H1 (cell line): ENCODE data around the gene HS6ST1. TPM values are rescaled to one million over a fixed set of nuclear protein-coding genes. Genes with fewer than 3 reads are reported as not detected.
A peak's percentile ranks its signal among the peaks of the same experiment; 100 is the strongest.

Experiments used
- CBX8 ChIP-seq: fragments of 300-800, 300-1000 bp; sonication (generic); IDR thresholded peaks from 2 replicates; pipeline ENCODE4 v1.7.1; 2016; ENCODE audit warnings: low read depth, low read length, borderline replicate concordance
- CEBPB ChIP-seq: IDR thresholded peaks from 2 replicates; pipeline ENCODE4 v1.6.1; 2012; ENCODE audit warnings: low read depth, low read length
- EZH2 ChIP-seq: fragments of 200-600 bp; sonication (generic); IDR thresholded peaks from 2 replicates; pipeline ENCODE4 v1.7.1; 2012; ENCODE audit warnings: low read depth, mild to moderate bottlenecking, moderate library complexity, low read length, inconsistent platforms; ENCODE audit not compliant: severe bottlenecking
- GABPA ChIP-seq: IDR thresholded peaks from 2 replicates; pipeline ENCODE4 v1.6.1; 2011; ENCODE audit warnings: mild to moderate bottlenecking, low read length, moderate library complexity, borderline replicate concordance; ENCODE audit not compliant: insufficient read depth
- HDAC6 ChIP-seq: IDR thresholded peaks from one replicate; pipeline ENCODE4 v1.7.1; 2012; ENCODE audit warnings: low read depth, mild to moderate bottlenecking, inconsistent platforms, low read length, moderate library complexity
- JUN ChIP-seq: IDR thresholded peaks from 2 replicates; pipeline ENCODE4 v1.6.1; 2011; ENCODE audit warnings: low read depth, mild to moderate bottlenecking, improper control_type of control experiment, low read length
- JUND ChIP-seq: IDR thresholded peaks from 2 replicates; pipeline ENCODE4 v1.6.1; 2011; ENCODE audit warnings: mild to moderate bottlenecking, improper control_type of control experiment, low read length
- KDM1A ChIP-seq: fragments of 200-600, 300-600 bp; sonication (generic); IDR thresholded peaks from 2 replicates; pipeline ENCODE4 v1.7.1; 2016; ENCODE audit warnings: mild to moderate bottlenecking, low read length, borderline replicate concordance
- KDM4A ChIP-seq: IDR thresholded peaks from one replicate; pipeline ENCODE4 v1.7.1; 2012; ENCODE audit warnings: low read depth, mild to moderate bottlenecking, moderate library complexity, low read length, inconsistent platforms; ENCODE audit not compliant: severe bottlenecking
- MAFK ChIP-seq: IDR thresholded peaks from 2 replicates; pipeline ENCODE4 v1.6.1; 2012; ENCODE audit warnings: low read depth, mild to moderate bottlenecking, improper control_type of control experiment, low read length
- NANOG ChIP-seq: IDR thresholded peaks from 2 replicates; pipeline ENCODE4 v1.6.1; 2011; ENCODE audit warnings: low read length, low read depth, mild to moderate bottlenecking, inconsistent platforms; ENCODE audit not compliant: insufficient read depth, poor library complexity, severe bottlenecking
- NRF1 ChIP-seq: IDR thresholded peaks from 2 replicates; pipeline ENCODE4 v1.6.1; 2011; ENCODE audit warnings: mild to moderate bottlenecking, low read depth, low read length, improper control_type of control experiment
- POLR2A ChIP-seq, 2 experiments: IDR thresholded peaks; 1 replicate in 1 of 2; 2 replicates in 1 of 2; pipeline ENCODE4 v1.6.1; 2011; ENCODE audit warnings: low read depth in 2 of 2, low read length in 2 of 2, mild to moderate bottlenecking in 2 of 2; ENCODE audit errors: control extremely low read depth in 1 of 2
- SAP30 ChIP-seq: fragments of 300-600 bp; sonication (generic); IDR thresholded peaks from 2 replicates; pipeline ENCODE4 v1.7.1; 2012; ENCODE audit warnings: low read length, moderate library complexity, mild to moderate bottlenecking, inconsistent platforms; ENCODE audit not compliant: insufficient read depth, insufficient replicate concordance
- SIRT6 ChIP-seq: IDR thresholded peaks from one replicate; pipeline ENCODE4 v1.7.1; 2012; ENCODE audit warnings: low read length, inconsistent platforms
- SP1 ChIP-seq: IDR thresholded peaks from 2 replicates; pipeline ENCODE4 v1.6.1; 2011; ENCODE audit warnings: low read depth, low read length
- SP2 ChIP-seq: IDR thresholded peaks from 2 replicates; pipeline ENCODE4 v1.6.1; 2012; ENCODE audit warnings: mild to moderate bottlenecking, low read length, inconsistent platforms
- TAF1 ChIP-seq: IDR thresholded peaks from 2 replicates; pipeline ENCODE4 v1.6.1; 2011; ENCODE audit warnings: mild to moderate bottlenecking, low read depth, low read length
- TAF7 ChIP-seq: optimal IDR thresholded peaks from 2 replicates; pipeline ENCODE3; 2011; ENCODE audit warnings: low read depth, mild to moderate bottlenecking, inconsistent platforms, low read length, moderate library complexity, borderline replicate concordance
- YY1 ChIP-seq: IDR thresholded peaks from 2 replicates; pipeline ENCODE4 v1.6.1; 2011; ENCODE audit warnings: low read depth, mild to moderate bottlenecking, low read length
- ZNF274 ChIP-seq: IDR thresholded peaks from 2 replicates; pipeline ENCODE4 v1.7.0; 2012; ENCODE audit warnings: low read length, borderline replicate concordance; ENCODE audit errors: extremely low read depth
- polyA plus RNA-seq, 7 experiments: library from polyadenylated mRNA; depleted of rRNA in 3 of 7; stranded (reverse) in 5 of 7; unstranded in 2 of 7; fragments of >200 nt in 5 of 7; fragments of 200-250 nt in 2 of 7; gene quantifications; 1 replicate in 5 of 7; 2 replicates in 1 of 7; 4 replicates in 1 of 7; pipeline versions ENCODE4 v1.2.1 to v1.2.3, GENCODE V29; 2011 to 2013; ENCODE audit warnings: missing spikeins in 2 of 7, mixed read lengths in 2 of 7
- total RNA-seq: library from RNA; stranded (reverse); fragmentation: NEBNext Ultra II Directional; extraction: Animal tissue kit (Norgen Biotek cat#: 25700); gene quantifications from 2 replicates; pipeline ENCODE4 v1.2.1, GENCODE V29; 2021
- TF ChIP-seq, protein P1 (sequence below): IDR thresholded peaks from 2 replicates; pipeline ENCODE4 v1.6.1; 2012; ENCODE audit warnings: inconsistent platforms
- TF ChIP-seq, protein P2 (sequence below): IDR thresholded peaks from 2 replicates; pipeline ENCODE4 v1.6.1; 2011; ENCODE audit warnings: low read depth, mild to moderate bottlenecking, low read length; ENCODE audit not compliant: insufficient read depth

HS6ST1 gene
- total and polyA plus RNA-seq, 2 of the 8 experiments (the other 6 are each of a cell fraction or from before 2014, with no cell fraction given) = 37.4 to 74.6 TPM

DNA sequence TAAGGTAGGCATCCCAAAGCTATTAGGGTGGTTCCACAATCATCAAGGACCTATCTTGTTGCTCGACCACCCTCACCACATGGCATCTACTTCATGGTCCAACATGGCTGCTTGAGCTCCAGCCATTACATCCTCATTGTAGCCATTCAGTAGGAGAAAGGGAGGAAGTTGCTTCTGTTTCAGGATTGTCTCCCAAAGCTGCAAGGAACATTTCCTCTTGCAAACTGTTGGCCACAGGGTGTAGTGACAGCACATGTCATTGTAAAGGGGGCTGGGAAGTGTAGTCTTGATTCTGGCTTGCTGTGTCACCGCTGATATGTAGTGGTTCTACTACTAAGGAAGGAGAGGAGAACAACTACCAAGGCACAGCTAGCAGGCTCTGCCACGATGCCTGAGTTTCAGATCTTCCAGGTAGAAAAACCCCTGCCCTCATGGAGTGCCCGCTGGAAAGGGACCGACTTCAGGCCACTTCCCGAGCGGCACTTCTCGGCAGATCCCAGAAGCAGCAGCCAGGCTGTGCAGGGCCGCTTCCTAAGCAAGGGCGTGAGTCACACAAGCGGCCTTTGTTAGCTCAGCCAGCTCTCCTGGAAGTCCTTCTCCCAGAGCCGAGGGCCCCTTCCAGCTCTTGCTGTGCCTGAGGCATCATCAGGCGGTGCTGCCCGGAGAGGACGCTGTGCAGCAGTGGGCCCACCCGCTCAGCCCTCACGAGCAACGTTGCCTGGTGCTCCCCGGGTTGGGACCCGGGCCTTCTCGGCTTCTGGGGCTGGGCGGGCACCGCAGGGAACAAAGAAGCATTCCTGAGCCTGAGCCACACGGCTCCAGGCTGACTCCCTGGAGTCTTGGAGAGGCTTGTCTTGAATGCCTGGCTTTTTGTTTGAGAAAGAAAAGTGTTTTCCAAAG is 58.2 kb downstream of the HS6ST1 start (continued):
- TF ChIP-seq EZH2 = no peak
- TF ChIP-seq SIRT6 = no peak
- no peak for TF ChIP-seq MAFK
- no peak for TF ChIP-seq HDAC6
- peak; percentile 32; the same call in 1 of the 2 replicates for TF ChIP-seq TAF1
- TF ChIP-seq POLR2A (IDR thresholded peaks at IDR 0.05; ENCODE audit: control extremely low read depth in 1 of 2, low read depth in 2 of 2, low read length in 2 of 2) = no peak; a peak in 1 of 3 replicates
- TF ChIP-seq, protein P1, sequence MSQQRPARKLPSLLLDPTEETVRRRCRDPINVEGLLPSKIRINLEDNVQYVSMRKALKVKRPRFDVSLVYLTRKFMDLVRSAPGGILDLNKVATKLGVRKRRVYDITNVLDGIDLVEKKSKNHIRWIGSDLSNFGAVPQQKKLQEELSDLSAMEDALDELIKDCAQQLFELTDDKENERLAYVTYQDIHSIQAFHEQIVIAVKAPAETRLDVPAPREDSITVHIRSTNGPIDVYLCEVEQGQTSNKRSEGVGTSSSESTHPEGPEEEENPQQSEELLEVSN = peak; percentile 4; the same call in 1 of the 2 replicates
- 0 out of 2 replicates have a peak, but pooled peaks have one; percentile 51 for TF ChIP-seq JUND
- no peak for TF ChIP-seq CEBPB
- TF ChIP-seq JUN = no peak
- no peak for TF ChIP-seq SAP30
- TF ChIP-seq, protein P2, sequence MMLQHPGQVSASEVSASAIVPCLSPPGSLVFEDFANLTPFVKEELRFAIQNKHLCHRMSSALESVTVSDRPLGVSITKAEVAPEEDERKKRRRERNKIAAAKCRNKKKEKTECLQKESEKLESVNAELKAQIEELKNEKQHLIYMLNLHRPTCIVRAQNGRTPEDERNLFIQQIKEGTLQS = no peak
- no peak for TF ChIP-seq NRF1
- TF ChIP-seq YY1 = no peak
- no peak for TF ChIP-seq NANOG
- TF ChIP-seq ZNF274 = no peak
- no peak for TF ChIP-seq SP1
- TF ChIP-seq KDM1A = peak; percentile 86
- TF ChIP-seq CBX8 = no peak
- TF ChIP-seq KDM4A = no peak
- TF ChIP-seq SP2 = no peak
- no peak for TF ChIP-seq GABPA
- no peak for TF ChIP-seq TAF7
